HepG2 (cell line): ENCODE measurements around the gene KIAA0408.

Source experiments
- GABPA ChIP-seq, 2 experiments: IDR thresholded peaks; 2 replicates each; pipeline ENCODE4 v1.6.1; 2011 to 2016; ENCODE audit warnings: low read depth in 2 of 2, low read length in 1 of 2, missing biosample characterization in 1 of 2, missing genetic modification characterization in 1 of 2
- GTF2F1 ChIP-seq: fragments of 150-350 bp; IDR thresholded peaks from 2 replicates; pipeline ENCODE4 v1.6.1; 2014; ENCODE audit warnings: low read length
- ZNF44 ChIP-seq: sonication (generic); formaldehyde crosslinking; IDR thresholded peaks from 2 replicates; pipeline ENCODE4 v1.5.1; 2020; ENCODE audit warnings: mild to moderate bottlenecking, missing genetic modification reagents
- TF ChIP-seq, protein P1 (sequence below): sonication (generic); formaldehyde crosslinking; IDR thresholded peaks from 2 replicates; pipeline ENCODE4 v1.4.0; 2020; ENCODE audit warnings: missing genetic modification reagents, borderline replicate concordance
- TF ChIP-seq, protein P2 (sequence below): sonication (generic); formaldehyde crosslinking; IDR thresholded peaks from 2 replicates; pipeline ENCODE4 v1.4.0; 2020; ENCODE audit warnings: mild to moderate bottlenecking, missing genetic modification reagents

DNA sequence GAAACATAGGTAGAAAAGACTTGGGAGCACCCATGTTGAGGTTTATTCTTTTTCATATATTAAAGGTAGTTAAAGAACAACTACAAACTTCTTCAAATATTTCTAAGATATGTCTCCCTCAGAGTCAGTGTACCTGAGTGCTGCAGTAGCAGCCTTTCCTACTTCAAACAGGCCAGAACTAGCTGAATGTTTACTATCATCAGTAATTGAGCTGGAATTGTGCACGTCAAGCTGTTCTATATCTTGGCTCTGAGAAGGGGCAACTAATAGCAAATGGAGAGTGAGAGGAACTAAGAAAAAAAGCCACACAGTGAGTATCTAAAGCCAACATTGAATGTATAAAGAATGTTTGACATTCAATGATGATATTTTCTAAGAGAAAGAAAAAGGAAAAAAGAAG is 38.2 kb upstream of the KIAA0408 start:
- no peak for TF ChIP-seq GABPA (IDR thresholded peaks at IDR 0.05; ENCODE audit: low read depth, low read length)
- no peak for TF ChIP-seq GABPA (CRISPR knock-in tag; IDR thresholded peaks at IDR 0.05; ENCODE audit: low read depth)
- no peak for TF ChIP-seq GTF2F1
- TF ChIP-seq, protein P1, sequence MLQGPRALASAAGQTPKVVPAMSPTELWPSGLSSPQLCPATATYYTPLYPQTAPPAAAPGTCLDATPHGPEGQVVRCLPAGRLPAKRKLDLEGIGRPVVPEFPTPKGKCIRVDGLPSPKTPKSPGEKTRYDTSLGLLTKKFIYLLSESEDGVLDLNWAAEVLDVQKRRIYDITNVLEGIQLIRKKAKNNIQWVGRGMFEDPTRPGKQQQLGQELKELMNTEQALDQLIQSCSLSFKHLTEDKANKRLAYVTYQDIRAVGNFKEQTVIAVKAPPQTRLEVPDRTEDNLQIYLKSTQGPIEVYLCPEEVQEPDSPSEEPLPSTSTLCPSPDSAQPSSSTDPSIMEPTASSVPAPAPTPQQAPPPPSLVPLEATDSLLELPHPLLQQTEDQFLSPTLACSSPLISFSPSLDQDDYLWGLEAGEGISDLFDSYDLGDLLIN (CRISPR knock-in tag) = no peak
- no peak for TF ChIP-seq ZNF44 (CRISPR knock-in tag)
- TF ChIP-seq, protein P2, sequence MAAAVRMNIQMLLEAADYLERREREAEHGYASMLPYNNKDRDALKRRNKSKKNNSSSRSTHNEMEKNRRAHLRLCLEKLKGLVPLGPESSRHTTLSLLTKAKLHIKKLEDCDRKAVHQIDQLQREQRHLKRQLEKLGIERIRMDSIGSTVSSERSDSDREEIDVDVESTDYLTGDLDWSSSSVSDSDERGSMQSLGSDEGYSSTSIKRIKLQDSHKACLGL (CRISPR knock-in tag) = no peak
